Transverse colon (tissue), 4 donors: Measurements from ENCODE around the gene CYTH2. TPM values are rescaled to one million over a fixed set of nuclear protein-coding genes. Genes with fewer than 3 reads are reported as not detected.

Source experiments
- DNase-seq: peaks from one replicate; pipeline ENCODE4 v3.0.0-alpha.2; 2019
- H3K27ac ChIP-seq, 4 donors: fragments of 200-600 bp; sonication (generic); 2 replicates each; pipeline ENCODE4 v1.5.1; 2016 to 2018; ENCODE audit warnings: inconsistent platforms in 4 of 4
- H3K27me3 ChIP-seq: fragments of 200-600 bp; sonication (generic); 2 replicates; pipeline ENCODE4 v1.5.1; 2017; ENCODE audit warnings: inconsistent platforms
- H3K36me3 ChIP-seq, 4 donors: fragments of 200-600 bp; sonication (generic); 2 replicates each; pipeline ENCODE4 v1.5.1; 2017 to 2019; ENCODE audit warnings: inconsistent platforms in 4 of 4
- H3K4me1 ChIP-seq, 4 donors: fragments of 200-600 bp; sonication (generic); 2 replicates each; pipeline ENCODE4 v1.5.1; 2017 to 2020; ENCODE audit warnings: inconsistent platforms in 4 of 4
- H3K4me3 ChIP-seq, 4 donors: fragments of 200-600 bp; sonication (generic); 1 replicate in 1 of 4; 2 replicates in 3 of 4; pipeline versions ENCODE4 v1.5.1 to v1.6.1; 2017 to 2019; ENCODE audit warnings: inconsistent platforms in 4 of 4
- H3K9me3 ChIP-seq, 2 donors: fragments of 200-600 bp; sonication (generic); 2 replicates each; pipeline ENCODE4 v1.5.1; 2017 to 2019; ENCODE audit warnings: inconsistent platforms in 2 of 2
- CTCF ChIP-seq, 5 experiments: fragments of 200-600 bp in 3 of 5; fragments of 450-650 bp in 2 of 5; sonication (generic) in 3 of 5; IDR thresholded peaks; 1 replicate in 2 of 5; 2 replicates in 3 of 5; pipeline ENCODE4 v1.5.1; 2016 to 2017; ENCODE audit warnings: antibody characterized with exemption in 5 of 5, inconsistent platforms in 3 of 5, mild to moderate bottlenecking in 2 of 5, moderate library complexity in 1 of 5
- EP300 ChIP-seq: sonication (generic); formaldehyde crosslinking; IDR thresholded peaks from one replicate; pipeline ENCODE4 v1.6.1; 2017; ENCODE audit warnings: antibody characterized with exemption, low read depth
- POLR2A ChIP-seq: fragments of 450-650 bp; IDR thresholded peaks from one replicate; pipeline ENCODE4 v1.6.1; 2016; ENCODE audit warnings: antibody characterized with exemption, mild to moderate bottlenecking, moderate library complexity
- POLR2AphosphoS5 ChIP-seq, 3 donors: sonication (generic); formaldehyde crosslinking; IDR thresholded peaks; one replicate each; pipeline ENCODE4 v1.6.1; 2016; ENCODE audit warnings: antibody characterized with exemption in 3 of 3
- WGBS, 2 donors: methylation state at CpG; one replicate each; pipeline ENCODE4 v1.1.5; 2018; ENCODE audit warnings: low coverage in 1 of 2; 5-methylcytosine and 5-hydroxymethylcytosine counted together
- in situ Hi-C, 4 donors: fragments of 200-750 bp; cut with MboI; loops; one replicate each; pipeline versions ENCODE4 v1.15.0 to v1.15.1; 2017; ENCODE audit warnings: low sequenced_read_pairs in 3 of 4, low pct_ligation_motif_present in 1 of 4, low pct_unique_long_range_greater_than_20kb in 1 of 4
- intact Hi-C: fragments of 100-400 bp; cut with DNase I; formaldehyde crosslinking; loops from one replicate; pipeline ENCODE4 v1.15.1; 2023; ENCODE audit warnings: low total_unique reads
- total RNA-seq, 4 donors: library from RNA; depleted of rRNA; stranded (reverse); fragments of >200 nt; gene quantifications; one replicate each; pipeline ENCODE4 v1.1.0, GENCODE V29; 2016

CYTH2 gene
- total RNA-seq, 4 donors from 2014 or later, result 61.1 to 410 (median 171) TPM

DNA sequence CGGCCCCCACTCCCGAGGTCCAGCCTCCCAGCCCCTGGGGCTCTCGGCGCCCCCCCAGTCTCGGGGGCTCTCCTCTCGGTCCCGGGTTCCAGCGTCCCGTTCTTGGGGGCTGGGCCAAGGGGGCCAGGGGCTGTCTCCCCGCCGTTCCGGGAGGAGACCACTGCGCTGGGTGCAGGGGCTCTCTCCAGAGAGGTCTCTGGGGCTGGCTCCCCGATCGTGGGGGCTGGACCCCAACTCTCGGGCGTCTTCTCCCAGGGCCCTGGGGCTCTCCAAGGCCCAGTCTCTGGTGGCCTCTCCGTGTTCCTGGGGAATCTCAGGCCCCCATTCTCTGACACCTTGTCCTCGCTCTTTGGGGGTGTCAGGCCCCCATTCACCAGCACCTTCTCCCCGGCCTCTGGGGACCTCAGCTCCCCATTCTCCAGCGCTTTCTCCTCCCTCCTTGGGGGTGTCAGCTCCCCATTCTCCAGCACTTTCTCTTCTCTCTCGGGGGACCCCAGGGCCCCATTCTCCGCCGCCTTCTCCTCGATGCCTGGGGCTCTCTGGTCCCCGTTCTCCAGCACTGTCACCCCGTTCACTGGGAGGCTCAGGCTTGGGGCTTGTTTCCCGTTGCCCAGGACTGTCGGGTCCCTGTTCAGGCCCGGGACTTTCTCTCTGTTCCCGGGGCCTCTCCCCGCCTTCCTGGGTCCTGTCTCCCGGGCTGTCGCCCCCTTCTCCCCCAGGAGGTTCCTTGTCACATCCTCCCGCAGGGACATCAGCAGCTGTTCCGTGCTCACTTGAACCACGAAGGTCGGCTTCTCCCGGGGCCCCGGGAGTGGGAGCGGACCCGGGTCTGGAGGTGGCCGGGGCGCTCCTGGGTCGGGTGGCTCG, 28.8 kb downstream of the CYTH2 start:
- Histone ChIP-seq H3K36me3 (no peaks in the 10 kb centered on the region), H3K9me3 (no peaks in the 10 kb centered on the region), H3K4me3 (no peak overlapping the region), H3K4me1 (peaks cover 4 to 32% (median 23%) of the 10 kb centered on the region in 4 donors), H3K27ac (no peak overlapping the region), H3K27me3 (peaks cover 49% of the 10 kb centered on the region)
- 26 to 69% methylated on average over 3 to 33 of the region's 46 CpGs for WGBS, 2 donors
- in situ Hi-C loops (no loop called here), intact Hi-C loops (no loop called here)
- TF ChIP-seq EP300, result no peak
- TF ChIP-seq POLR2AphosphoS5 (IDR thresholded peaks at IDR 0.05), result no peak
- TF ChIP-seq POLR2A, result no peak
- TF ChIP-seq CTCF (IDR thresholded peaks at IDR 0.05), result no peak
- no peak for DNase-seq

- TF ChIP-seq POLR2AphosphoS5 (IDR thresholded peaks at IDR 0.05), result no peak
- no peak for TF ChIP-seq CTCF (IDR thresholded peaks at IDR 0.05)
- TF ChIP-seq EP300, result no peak
- TF ChIP-seq POLR2A, result no peak
- Histone ChIP-seq H3K4me1 (peaks cover 4 to 32% (median 23%) of the 10 kb centered on the region in 4 donors), H3K27me3 (peaks cover 49% of the 10 kb centered on the region), H3K27ac (no peak overlapping the region), H3K36me3 (no peaks in the 10 kb centered on the region), H3K9me3 (no peaks in the 10 kb centered on the region), H3K4me3 (no peak overlapping the region)
- in situ Hi-C loops, result no loop called here
- intact Hi-C loops, result no loop called here
- DNase-seq, result no peak
- 67 to 70% methylated on average over 3 to 29 of the region's 59 CpGs for WGBS, 2 donors
Observed at GRCh38 chr19:48498595-48499311, 29.6 kb downstream of the CYTH2 start.

- H3K27ac ChIP-seq, result no peak overlapping the region
- peaks cover 49% of the 10 kb centered on the region for H3K27me3 ChIP-seq
- DNase-seq, result no peak
- in situ Hi-C loops (loop anchor here in 3 of 4 donors (10.0 kb wide), 1 partner anchor 85 kb away; no protein-coding TSS in a partner anchor), intact Hi-C loops (no loop called here)
- WGBS, 2 donors, result 69 to 82% methylated on average over 4 to 39 of the region's 44 CpGs
- no peaks in the 10 kb centered on the region for H3K9me3 ChIP-seq
- no peaks in the 10 kb centered on the region for H3K36me3 ChIP-seq
- peaks cover 3 to 26% (median 17%) of the 10 kb centered on the region in 4 donors for H3K4me1 ChIP-seq
- no peak overlapping the region for H3K4me3 ChIP-seq
- TF ChIP-seq POLR2AphosphoS5 (IDR thresholded peaks at IDR 0.05) (no peak), POLR2A (no peak)
Observed at GRCh38 chr19:48499316-48500090, 30.3 kb downstream of the CYTH2 start.

DNA sequence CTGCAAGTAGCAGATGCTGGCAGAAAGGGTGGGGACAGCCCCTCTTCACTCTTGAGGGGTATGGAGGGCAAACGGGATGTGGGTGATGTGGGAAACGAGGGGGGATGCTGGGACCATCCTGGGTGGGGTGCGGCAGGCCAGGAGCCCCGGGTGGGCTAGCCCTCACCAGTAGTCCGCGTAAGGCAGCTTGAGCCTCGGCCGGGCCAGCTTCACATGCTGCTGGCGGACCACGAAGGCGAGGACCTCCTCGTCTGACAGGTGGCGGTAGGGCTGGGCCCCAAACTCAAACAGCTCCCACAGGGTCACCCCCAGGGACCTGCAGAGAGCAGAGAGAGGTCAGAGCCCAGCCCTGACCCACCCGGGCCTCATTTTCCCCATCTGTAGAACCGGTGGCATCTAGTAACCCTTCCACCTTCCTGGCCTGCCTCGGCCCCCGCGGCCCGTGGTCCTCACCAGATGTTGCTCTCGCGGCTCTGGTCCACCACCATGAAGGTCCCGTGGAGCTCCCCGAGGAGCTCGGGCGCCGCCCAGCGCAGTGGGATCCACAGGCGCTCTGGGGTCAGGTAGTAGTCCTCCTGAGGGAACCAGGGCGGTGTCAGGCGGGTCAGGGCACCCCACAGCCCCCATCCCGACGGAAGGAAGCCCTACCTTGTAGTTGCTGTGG, 31.8 kb downstream of the CYTH2 start:
- WGBS, 2 donors, result 53% methylated on average over 31 of the region's 32 CpGs; no CpG with 5 or more reads in 1 of the 2 donors
- DNase-seq, result no peak
- intact Hi-C loops (no loop called here), in situ Hi-C loops (loop anchor here in 3 of 4 donors (10.0 kb wide), 1 partner anchor 84 kb away; no protein-coding TSS in a partner anchor)
- no peaks in the 10 kb centered on the region for H3K9me3 ChIP-seq
- H3K4me3 ChIP-seq, result peak overlapping the region in 2 of 4 donors; percentile 11 to 32
- peak overlapping the region in 1 of 4 donors; percentile 29 for H3K27ac ChIP-seq
- no peaks in the 10 kb centered on the region for H3K36me3 ChIP-seq
- peaks cover 0 to 22% (median 11%) of the 10 kb centered on the region in 4 donors for H3K4me1 ChIP-seq
- peaks cover 49% of the 10 kb centered on the region for H3K27me3 ChIP-seq
- TF ChIP-seq POLR2AphosphoS5 (IDR thresholded peaks at IDR 0.05) (no peak), EP300 (no peak), CTCF (IDR thresholded peaks at IDR 0.05) (no peak), POLR2A (no peak)
